Stomach (tissue), 4 donors: ENCODE data around the gene GPR150.
"Not testable (repeated sequence)": the region's sequence is repeated elsewhere in the genome, so short reads cannot be mapped to it uniquely, and the experiment has no call there.

Source experiments
- POLR2A ChIP-seq, 4 donors: fragments of 450-650 bp; IDR thresholded peaks; one replicate each; pipeline ENCODE4 v1.6.1; 2016; ENCODE audit warnings: antibody characterized with exemption in 4 of 4, control low read depth in 2 of 4, mild to moderate bottlenecking in 1 of 4, moderate library complexity in 1 of 4
- POLR2AphosphoS5 ChIP-seq, 3 donors: sonication (generic); formaldehyde crosslinking; IDR thresholded peaks; one replicate each; pipeline ENCODE4 v1.6.1; 2016; ENCODE audit warnings: antibody characterized with exemption in 3 of 3
- TF ChIP-seq, protein P1 (sequence below), 7 experiments: fragments of 450-650 bp in 4 of 7; fragments of 200-600 bp in 3 of 7; sonication (generic) in 3 of 7; IDR thresholded peaks; one replicate each; pipeline ENCODE4 v1.5.1; 2016 to 2019; ENCODE audit warnings: antibody characterized with exemption in 7 of 7, control low read depth in 2 of 7, mild to moderate bottlenecking in 1 of 7

DNA sequence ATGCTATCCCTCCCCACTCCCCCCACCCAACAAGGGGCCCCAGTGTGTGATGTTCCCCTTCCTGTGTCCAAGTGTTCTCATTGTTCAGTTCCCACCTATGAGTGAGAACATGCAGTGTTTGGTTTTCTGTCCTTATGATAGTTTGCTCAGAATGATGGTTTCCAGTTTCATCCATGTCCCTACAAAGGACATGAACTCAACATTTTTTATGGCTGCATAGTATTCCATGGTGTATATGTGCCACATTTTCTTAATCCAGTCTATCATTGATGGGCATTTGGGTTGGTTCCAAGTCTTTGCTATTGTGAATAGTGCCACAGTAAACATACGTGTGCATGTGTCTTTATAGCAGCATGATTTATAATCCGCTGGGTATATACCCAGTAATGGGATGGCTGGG, 13.1 kb downstream of the GPR150 start:
- TF ChIP-seq, protein P1, sequence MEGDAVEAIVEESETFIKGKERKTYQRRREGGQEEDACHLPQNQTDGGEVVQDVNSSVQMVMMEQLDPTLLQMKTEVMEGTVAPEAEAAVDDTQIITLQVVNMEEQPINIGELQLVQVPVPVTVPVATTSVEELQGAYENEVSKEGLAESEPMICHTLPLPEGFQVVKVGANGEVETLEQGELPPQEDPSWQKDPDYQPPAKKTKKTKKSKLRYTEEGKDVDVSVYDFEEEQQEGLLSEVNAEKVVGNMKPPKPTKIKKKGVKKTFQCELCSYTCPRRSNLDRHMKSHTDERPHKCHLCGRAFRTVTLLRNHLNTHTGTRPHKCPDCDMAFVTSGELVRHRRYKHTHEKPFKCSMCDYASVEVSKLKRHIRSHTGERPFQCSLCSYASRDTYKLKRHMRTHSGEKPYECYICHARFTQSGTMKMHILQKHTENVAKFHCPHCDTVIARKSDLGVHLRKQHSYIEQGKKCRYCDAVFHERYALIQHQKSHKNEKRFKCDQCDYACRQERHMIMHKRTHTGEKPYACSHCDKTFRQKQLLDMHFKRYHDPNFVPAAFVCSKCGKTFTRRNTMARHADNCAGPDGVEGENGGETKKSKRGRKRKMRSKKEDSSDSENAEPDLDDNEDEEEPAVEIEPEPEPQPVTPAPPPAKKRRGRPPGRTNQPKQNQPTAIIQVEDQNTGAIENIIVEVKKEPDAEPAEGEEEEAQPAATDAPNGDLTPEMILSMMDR (IDR thresholded peaks at IDR 0.05) = not testable (repeated sequence)
- TF ChIP-seq POLR2A, POLR2AphosphoS5 (IDR thresholded peaks at IDR 0.05): not testable (repeated sequence)
